Activated CD8-positive, alpha-beta T cell treated with anti-CD3 and anti-CD28 coated beads for 36 hours (primary cell): ENCODE results near the gene CANT1. TPM values are rescaled to one million over a fixed set of nuclear protein-coding genes. Genes with fewer than 3 reads are reported as not detected.

Source experiments
- ATAC-seq: fragments of 200-7000 bp; cut with Tn5 transposase; one replicate; pipeline ENCODE4 v1.10.0; 2021; ENCODE audit warnings: mild to moderate bottlenecking, moderate library complexity
- CTCF ChIA-PET: fragments of 350-600 bp; sonication (Branson Sonifier 250); formaldehyde crosslinking; loops from one replicate; lab custom pipeline; 2021; ENCODE audit warnings: antibody characterized with exemption; lab: Charles Lee
- POLR2A ChIA-PET: fragments of 350-600 bp; sonication (Branson Sonifier 250); formaldehyde crosslinking; loops from one replicate; lab custom pipeline; 2021; ENCODE audit warnings: antibody characterized with exemption; lab: Charles Lee
- DNase-seq: peaks from one replicate; pipeline ENCODE4 v3.0.0-alpha.2; 2020
- H3K27ac Mint-ChIP-seq: one replicate; pipeline ENCODE4 v1.8.0; 2021; ENCODE audit warnings: mild to moderate bottlenecking, mixed read lengths
- H3K27me3 Mint-ChIP-seq: one replicate; pipeline ENCODE4 v1.8.0; 2021; ENCODE audit warnings: mixed read lengths
- H3K36me3 Mint-ChIP-seq: one replicate; pipeline ENCODE4 v1.8.0; 2021; ENCODE audit warnings: low read depth, mixed read lengths
- H3K4me1 Mint-ChIP-seq: one replicate; pipeline ENCODE4 v1.8.0; 2021; ENCODE audit warnings: low read depth, mixed read lengths
- H3K4me3 Mint-ChIP-seq: one replicate; pipeline ENCODE4 v1.8.0; 2021; ENCODE audit warnings: mild to moderate bottlenecking, moderate library complexity, mixed read lengths
- H3K9me3 Mint-ChIP-seq: one replicate; pipeline ENCODE4 v1.8.0; 2021; ENCODE audit warnings: mixed read lengths
- CTCF ChIP-seq: fragments of 200-600 bp; IDR thresholded peaks from one replicate; pipeline ENCODE4 v1.8.0; 2022; ENCODE audit warnings: antibody characterized with exemption, mild to moderate bottlenecking
- intact Hi-C: fragments of 100-400 bp; cut with micrococcal nuclease; formaldehyde crosslinking; loops from one replicate; pipeline ENCODE4 v1.10.0; 2022
- total RNA-seq, 2 experiments: library from RNA; stranded (reverse); gene quantifications; one replicate each; pipeline ENCODE4 v1.2.3, GENCODE V29; 2021

The CANT1 gene
- total RNA-seq, 2 experiments from 2014 or later, result 41.4 to 48.2 TPM

- peaks cover 3% of the 10 kb centered on the region for H3K36me3 Mint-ChIP-seq
- no peak overlapping the region for H3K27ac Mint-ChIP-seq
- H3K27me3 Mint-ChIP-seq, result no peaks in the 10 kb centered on the region
- ATAC-seq (no peak), DNase-seq (no peak)
- H3K9me3 Mint-ChIP-seq, result no peaks in the 10 kb centered on the region
- intact Hi-C loops, result loop anchor here (5.0 kb wide), 1 partner anchor 107 kb away; no protein-coding TSS in a partner anchor
- no peak for TF ChIP-seq CTCF
- H3K4me3 Mint-ChIP-seq, result no peak overlapping the region
- ChIA-PET CTCF (interaction anchor here (0.8 kb wide), 1 partner anchor 108 kb away, joined by 6 read pairs; no protein-coding TSS in a partner anchor), POLR2A (interaction anchor here (1.1 kb wide), 1 partner anchor 114 kb away, joined by 3 read pairs; no protein-coding TSS in a partner anchor)
- peaks cover 14% of the 10 kb centered on the region for H3K4me1 Mint-ChIP-seq
Observed at GRCh38 chr17:78973792-78974520, 35.6 kb downstream of the CANT1 start.

- H3K9me3 Mint-ChIP-seq, result no peaks in the 10 kb centered on the region
Observed at GRCh38 chr17:78973196-78973595, 36.4 kb downstream of the CANT1 start.

GRCh38 chr17:78972507-78973105, 37.0 kb downstream of the CANT1 start:
- DNase-seq, result no peak
- CTCF ChIA-PET, result interaction anchor here (0.9 to 2.9 kb wide), 9 partner anchors 7 to 476 kb away, joined by 3 to 34 read pairs (median 7); partner anchors contain the start of genes ENGASE and LGALS3BP
- no peaks in the 10 kb centered on the region for H3K27me3 Mint-ChIP-seq
- no peak for TF ChIP-seq CTCF
- H3K4me1 Mint-ChIP-seq, result peaks cover 13% of the 10 kb centered on the region
- no peak for ATAC-seq
- peaks cover 3% of the 10 kb centered on the region for H3K36me3 Mint-ChIP-seq
- H3K4me3 Mint-ChIP-seq, result no peak overlapping the region
- POLR2A ChIA-PET, result interaction anchor here (1.0 kb wide), 1 partner anchor 104 kb away, joined by 3 read pairs; no protein-coding TSS in a partner anchor
- no peak overlapping the region for H3K27ac Mint-ChIP-seq
- no peaks in the 10 kb centered on the region for H3K9me3 Mint-ChIP-seq
- intact Hi-C loops, result loop anchor here (5.0 kb wide), 1 partner anchor 105 kb away; no protein-coding TSS in a partner anchor

More at GRCh38 chr17:78973196-78973595, 36.4 kb downstream of the CANT1 start:
- POLR2A ChIA-PET, result no interaction called here
- no peak overlapping the region for H3K4me3 Mint-ChIP-seq
- no peaks in the 10 kb centered on the region for H3K27me3 Mint-ChIP-seq
- no peak for ATAC-seq
- CTCF ChIA-PET, result interaction anchor here (0.8 kb wide), 1 partner anchor 107 kb away, joined by 6 read pairs; no protein-coding TSS in a partner anchor
- peaks cover 3% of the 10 kb centered on the region for H3K36me3 Mint-ChIP-seq
- intact Hi-C loops, result loop anchor here (5.0 kb wide), 1 partner anchor 106 kb away; no protein-coding TSS in a partner anchor
- no peak for DNase-seq
- no peak for TF ChIP-seq CTCF
- H3K27ac Mint-ChIP-seq, result no peak overlapping the region
- H3K4me1 Mint-ChIP-seq, result peaks cover 14% of the 10 kb centered on the region

GRCh38 chr17:78971756-78972506, 37.6 kb downstream of the CANT1 start:
- ChIA-PET CTCF (interaction anchor here (0.6 to 2.9 kb wide), 27 partner anchors 8 to 475 kb away, joined by 3 to 34 read pairs (median 5); partner anchors contain the start of genes ENGASE and LGALS3BP), POLR2A (interaction anchor here (1.0 kb wide), 2 partner anchors 103 to 123 kb away, joined by 3 read pairs; no protein-coding TSS in a partner anchor)
- intact Hi-C loops, result loop anchor here (5.0 kb wide), 1 partner anchor 105 kb away; no protein-coding TSS in a partner anchor
- Mint-ChIP-seq H3K36me3 (peaks cover 3% of the 10 kb centered on the region), H3K4me3 (no peak overlapping the region), H3K27ac (no peak overlapping the region), H3K27me3 (no peaks in the 10 kb centered on the region), H3K9me3 (no peaks in the 10 kb centered on the region), H3K4me1 (peaks cover 7% of the 10 kb centered on the region)
- DNase-seq (no peak), ATAC-seq (no peak)
- TF ChIP-seq CTCF, result no peak
